GM12878 (cell line): ENCODE measurements around the gene CARD19. TPM values are rescaled to one million over a fixed set of nuclear protein-coding genes. Genes with fewer than 3 reads are reported as not detected.

Source experiments
- ATAC-seq: fragments of 200-7000 bp; cut with Tn5 transposase; 3 replicates; pipeline ENCODE4 v1.9.1; 2020; ENCODE audit warnings: mild to moderate bottlenecking, moderate library complexity
- BruUV-seq: library from RNA; stranded (reverse); fragments of 400-500 nt; replicated peaks from 2 replicates; lab custom pipeline; 2021; lab: Mats Ljungman, UMichigan
- CTCF ChIA-PET: fragments of 300-600 bp; sonication (Branson Sonifier 250); formaldehyde crosslinking; extraction: SDS; loops from one replicate; lab custom pipeline; 2021; ENCODE audit warnings: inconsistent platforms; lab: Yijun Ruan, JAX
- POLR2A ChIA-PET: fragments of 350-600 bp; formaldehyde crosslinking; extraction: SDS; loops from one replicate; lab custom pipeline; 2021; ENCODE audit warnings: inconsistent platforms; lab: Charles Lee
- RAD21 ChIA-PET: fragments of 300-600 bp; sonication (Branson Sonifier 250); formaldehyde crosslinking; loops from one replicate; lab custom pipeline; 2023; ENCODE audit warnings: antibody characterized with exemption; ENCODE audit not compliant: unreplicated experiment; lab: Charles Lee
- SMC1A ChIA-PET: fragments of 300-600 bp; sonication (Branson Sonifier 250); formaldehyde crosslinking; loops from one replicate; lab custom pipeline; 2023; ENCODE audit not compliant: unreplicated experiment, uncharacterized antibody; lab: Charles Lee
- DNase-seq: peaks from one replicate; pipeline ENCODE4 v3.0.0-alpha.2; 2011; ENCODE audit warnings: low read depth, low spot score
- FAIRE-seq: peaks from 3 replicates; lab custom pipeline; 2011; peaks lifted over from hg19 to GRCh38; lab: Jason Lieb, UNC
- H2AFZ ChIP-seq: 2 replicates; pipeline ENCODE4 v1.6.0; 2011; ENCODE audit warnings: low read depth, low read length, control low read depth; ENCODE audit not compliant: control insufficient read depth
- H3K27ac ChIP-seq: 2 replicates; pipeline ENCODE4 v1.5.1; 2011; ENCODE audit warnings: control low read depth; ENCODE audit not compliant: control insufficient read depth, insufficient read depth
- H3K27me3 ChIP-seq, 2 experiments: replicated peaks in 1 of 2; 2 replicates each; pipeline versions ENCODE4 v1.6.0 to v1.6.1; 2011; ENCODE audit warnings: low read length in 1 of 2; ENCODE audit not compliant: control insufficient read depth in 2 of 2, insufficient read depth in 2 of 2
- H3K36me3 ChIP-seq, 2 experiments: 2 replicates each; pipeline ENCODE4 v1.5.1; 2011; ENCODE audit warnings: low read length in 1 of 2; ENCODE audit not compliant: control insufficient read depth in 2 of 2, insufficient read depth in 2 of 2
- H3K4me1 ChIP-seq: 2 replicates; pipeline ENCODE4 v1.6.1; 2011; ENCODE audit warnings: mild to moderate bottlenecking, low read length, moderate library complexity, mixed read lengths; ENCODE audit not compliant: control insufficient read depth, insufficient read depth
- H3K4me2 ChIP-seq: 2 replicates; pipeline ENCODE4 v1.6.0; 2011; ENCODE audit warnings: control low read depth; ENCODE audit not compliant: control insufficient read depth, insufficient read depth
- H3K4me3 ChIP-seq: fragments of 200-600 bp; sonication (generic); 2 replicates; pipeline ENCODE4 v1.5.1; 2016
- H3K79me2 ChIP-seq: 2 replicates; pipeline ENCODE4 v1.6.0; 2011; ENCODE audit warnings: low read length; ENCODE audit not compliant: control insufficient read depth, insufficient read depth
- H3K9ac ChIP-seq: 2 replicates; pipeline ENCODE4 v1.8.0; 2011; ENCODE audit warnings: low read length, control low read depth, mixed read lengths; ENCODE audit not compliant: control insufficient read depth, insufficient read depth
- H3K9me3 ChIP-seq: replicated peaks from 3 replicates; pipeline ENCODE4 v1.5.1; 2011; ENCODE audit warnings: mild to moderate bottlenecking, low read length; ENCODE audit not compliant: control insufficient read depth, insufficient read depth
- H4K20me1 ChIP-seq: 2 replicates; pipeline ENCODE4 v1.6.0; 2011; ENCODE audit not compliant: control insufficient read depth, insufficient read depth
- EED ChIP-seq: sonication (generic); IDR thresholded peaks from 2 replicates; pipeline ENCODE4 v1.6.1; 2016; ENCODE audit warnings: antibody characterized with exemption, low read depth
- EZH2 ChIP-seq: IDR thresholded peaks from 2 replicates; pipeline ENCODE4 v1.6.1; 2012; ENCODE audit warnings: low read depth, mild to moderate bottlenecking, control low read depth, inconsistent platforms, low read length, borderline replicate concordance; ENCODE audit not compliant: control insufficient read depth
- IRF3 ChIP-seq: fragments of 450-650 bp; IDR thresholded peaks from 2 replicates; pipeline ENCODE4 v1.6.1; 2014; ENCODE audit warnings: mild to moderate bottlenecking
- MEF2A ChIP-seq: IDR thresholded peaks from 2 replicates; pipeline ENCODE4 v1.6.1; 2011; ENCODE audit warnings: low read depth, mild to moderate bottlenecking, low read length, moderate library complexity; ENCODE audit not compliant: insufficient read depth
- MEF2B ChIP-seq: fragments of 450-650 bp; IDR thresholded peaks from 2 replicates; pipeline ENCODE4 v1.6.1; 2018; ENCODE audit warnings: mild to moderate bottlenecking, moderate library complexity; ENCODE audit not compliant: partially characterized antibody, poor library complexity, severe bottlenecking
- MTA2 ChIP-seq: fragments of 450-650 bp; IDR thresholded peaks from 2 replicates; pipeline ENCODE4 v1.6.1; 2016; ENCODE audit warnings: low read depth, mild to moderate bottlenecking, moderate library complexity
- POU2F2 ChIP-seq: IDR thresholded peaks from 3 replicates; pipeline ENCODE4 v1.6.1; 2011; ENCODE audit warnings: low read depth, mild to moderate bottlenecking, low read length, borderline replicate concordance
- PRDM15 ChIP-seq: fragments of 450-650 bp; formaldehyde crosslinking; IDR thresholded peaks from 2 replicates; pipeline ENCODE4 v1.4.0; 2020; ENCODE audit warnings: mild to moderate bottlenecking, moderate library complexity
- SMARCA5 ChIP-seq: fragments of 450-650 bp; IDR thresholded peaks from 2 replicates; pipeline ENCODE4 v1.6.1; 2017; ENCODE audit warnings: mild to moderate bottlenecking
- SP1 ChIP-seq: IDR thresholded peaks from one replicate; pipeline ENCODE4 v1.6.1; 2011; ENCODE audit warnings: low read depth, low read length
- TCF3 ChIP-seq: IDR thresholded peaks from 2 replicates; pipeline ENCODE4 v1.6.1; 2012; ENCODE audit warnings: low read depth, mild to moderate bottlenecking, low read length, borderline replicate concordance; ENCODE audit not compliant: insufficient read depth
- ZNF274 ChIP-seq: IDR thresholded peaks from one replicate; pipeline ENCODE4 v1.8.0; 2011; ENCODE audit not compliant: insufficient read length, insufficient read depth
- ZNF687 ChIP-seq: fragments of 450-650 bp; IDR thresholded peaks from 2 replicates; pipeline ENCODE4 v1.6.1; 2017; ENCODE audit warnings: mild to moderate bottlenecking, moderate library complexity
- ZZZ3 ChIP-seq: IDR thresholded peaks from 2 replicates; pipeline ENCODE4 v1.6.1; 2011; ENCODE audit warnings: low read depth; ENCODE audit not compliant: control insufficient read depth, insufficient read length
- WGBS: methylation state at CpG from one replicate; pipeline ENCODE4 v1.1.6; 2016; ENCODE audit warnings: low lambda C conversion rate; ENCODE audit not compliant: insufficient replicate concordance, insufficient coverage; ENCODE audit errors: missing lambda C conversion rate; 5-methylcytosine and 5-hydroxymethylcytosine counted together
- in situ Hi-C: fragments of 300-500 bp; cut with MboI; formaldehyde crosslinking; loops from 9 replicates; pipeline ENCODE4 v1.14.3; 2018; ENCODE audit warnings: mixed read lengths
- intact Hi-C: fragments of 100-400 bp; cut with micrococcal nuclease; formaldehyde crosslinking; loops from one replicate; pipeline ENCODE4 v1.14.2; 2022; ENCODE audit not compliant: unreplicated experiment
- polyA plus RNA-seq, 11 experiments: library from polyadenylated mRNA; depleted of rRNA in 4 of 11; unstranded in 6 of 11; stranded (reverse) in 5 of 11; fragments of >200 nt; fragmentation: Nextera tagmentation in 4 of 11; fragmentation: Illumina TruSeq in 1 of 11; extraction: Ambion mirVana in 4 of 11; extraction: Trizol in 1 of 11; gene quantifications; 1 replicate in 1 of 11; 2 replicates in 10 of 11; pipeline versions ENCODE4 v1.2.1 to v1.2.3, GENCODE V29; 2011 to 2016; ENCODE audit warnings: inconsistent platforms in 2 of 11, missing spikeins in 2 of 11, low read depth in 1 of 11
- total RNA-seq, 4 experiments: library from RNA; depleted of rRNA in 3 of 4; stranded (reverse); fragments of >200 nt in 3 of 4; fragmentation: Illumina TruSeq in 1 of 4; extraction: Trizol in 1 of 4; gene quantifications; 2 replicates each; pipeline versions ENCODE4 v1.2.1 to v1.2.3, GENCODE V29; 2013 to 2021

Gene CARD19
- total and polyA plus RNA-seq, 10 of the 15 experiments (the other 5 are each of a cell fraction or from before 2014, with no cell fraction given), result 0.61 to 41.6 (median 19.9) TPM

GRCh38 chr9:93094658-93095204, 1.3 kb upstream of the CARD19 start:
- FAIRE-seq, result no peak
- SMC1A ChIA-PET, result interaction anchor here (0.7 to 1.6 kb wide), 8 partner anchors 10 to 140 kb away, joined by 3 to 11 read pairs (median 6); no protein-coding TSS in a partner anchor
- intact Hi-C loops, result loop anchor here (1.0 to 5.0 kb wide), 3 partner anchors 30 to 358 kb away; partner anchors contain the start of genes FAM120A and FAM120AOS
- BruUV-seq, result TSS peak; percentile 99
- no peaks in the 10 kb centered on the region for H3K36me3 ChIP-seq
- H3K27ac ChIP-seq, result peak overlapping the region; percentile 99
- RAD21 ChIA-PET, result interaction anchor here (0.9 to 5.4 kb wide), 6 partner anchors 13 to 92 kb away, joined by 4 to 23 read pairs (median 10); partner anchors contain the start of gene NINJ1
- ATAC-seq, result peak; percentile 42
- POLR2A ChIA-PET, result interaction anchor here (0.6 to 2.9 kb wide), 8 partner anchors 13 to 130 kb away, joined by 3 to 36 read pairs (median 6); partner anchors contain the start of gene NINJ1
- CTCF ChIA-PET, result interaction anchor here (0.8 to 5.3 kb wide), 4 partner anchors 13 to 378 kb away, joined by 3 to 44 read pairs (median 6); partner anchors contain the start of gene NINJ1
- in situ Hi-C loops, result no loop called here
- H3K4me1 ChIP-seq, result peaks cover 61% of the 10 kb centered on the region
- peak overlapping the region; percentile 97 for H3K9ac ChIP-seq
- no peaks in the 10 kb centered on the region for H4K20me1 ChIP-seq
- peak overlapping the region; percentile 95 for H3K4me2 ChIP-seq
- DNase-seq, result no peak
- H2AFZ ChIP-seq, result peak overlapping the region; percentile 41
- H3K9me3 ChIP-seq, result peaks cover 9% of the 10 kb centered on the region
- peaks cover 20% of the 10 kb centered on the region for H3K79me2 ChIP-seq
- no peaks in the 10 kb centered on the region for H3K27me3 ChIP-seq
- WGBS, result 7% methylated on average over 10 of the region's 11 CpGs
- peak overlapping the region; percentile 54 for H3K4me3 ChIP-seq
- TF ChIP-seq MTA2, result peak; percentile 65
- no peak for TF ChIP-seq IRF3
- TF ChIP-seq TCF3, result 0 out of 2 replicates have a peak, but pooled peaks have one; percentile 37
- no peak for TF ChIP-seq ZZZ3
- TF ChIP-seq MEF2B, result no peak
- TF ChIP-seq MEF2A, result 0 out of 2 replicates have a peak, but pooled peaks have one; percentile 10
- peak; percentile 62; the same call in 1 of the 3 replicates for TF ChIP-seq POU2F2
- TF ChIP-seq ZNF274, result no peak
- 0 out of 2 replicates have a peak, but pooled peaks have one; percentile 46 for TF ChIP-seq PRDM15 (CRISPR knock-in tag)
- TF ChIP-seq ZNF687, result 0 out of 2 replicates have a peak, but pooled peaks have one; percentile 46
- peak; percentile 32 for TF ChIP-seq SP1
- no peak; the same call in 1 of the 2 replicates for TF ChIP-seq SMARCA5
- TF ChIP-seq EZH2, result no peak
- TF ChIP-seq EED, result peak; percentile 96
